ENCODE measurements around the gene ABHD17A.
"Not testable (repeated sequence)": the region's sequence is repeated elsewhere in the genome, so short reads cannot be mapped to it uniquely, and the experiment has no call there.

ABHD17A gene

DNA sequence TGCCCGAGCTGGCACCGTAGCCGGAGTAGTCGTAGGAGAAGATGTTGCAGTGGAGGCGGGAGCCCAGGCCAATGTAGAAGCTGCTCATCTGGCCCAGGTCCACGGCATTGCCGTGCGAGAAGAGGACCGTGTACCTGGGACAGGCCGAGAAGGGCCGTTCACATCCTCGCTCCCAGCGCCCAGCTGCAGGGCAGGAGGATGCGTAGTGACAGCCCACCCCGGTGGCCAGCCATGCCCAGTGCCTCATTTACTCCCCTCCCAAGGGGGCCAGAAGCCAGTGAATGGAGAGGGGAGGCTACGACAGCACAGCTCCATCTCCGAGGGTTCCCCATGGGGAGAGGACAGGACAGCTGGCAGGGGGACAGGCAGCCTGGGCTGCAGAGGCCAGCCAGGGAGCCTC is 5.3 kb downstream of the ABHD17A start:
- DNase-seq: not testable (repeated sequence)

- DNase-seq: not testable (repeated sequence)
Observed at GRCh38 chr19:1878583-1878982, 6.7 kb downstream of the ABHD17A start.

DNA sequence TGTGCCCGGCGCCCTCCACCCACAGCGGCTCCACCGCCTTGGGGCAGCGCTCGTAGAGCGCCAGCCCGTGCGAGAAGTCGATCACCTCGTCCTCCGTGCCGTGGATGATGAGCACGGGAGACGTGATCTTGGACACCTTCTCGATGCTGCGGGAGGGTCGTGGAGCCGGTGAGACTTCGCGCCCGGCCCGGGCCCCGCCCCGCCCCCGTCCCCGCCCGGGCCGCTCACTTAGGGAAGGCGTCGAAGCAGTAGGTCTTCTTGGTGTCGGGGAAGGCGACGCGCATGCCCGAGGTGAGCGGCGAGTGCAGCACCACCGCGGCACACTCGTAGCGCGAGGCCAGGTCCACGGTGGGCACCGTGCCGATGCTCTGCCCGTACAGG is 8.0 kb downstream of the ABHD17A start:
- not testable (repeated sequence) for DNase-seq

DNA sequence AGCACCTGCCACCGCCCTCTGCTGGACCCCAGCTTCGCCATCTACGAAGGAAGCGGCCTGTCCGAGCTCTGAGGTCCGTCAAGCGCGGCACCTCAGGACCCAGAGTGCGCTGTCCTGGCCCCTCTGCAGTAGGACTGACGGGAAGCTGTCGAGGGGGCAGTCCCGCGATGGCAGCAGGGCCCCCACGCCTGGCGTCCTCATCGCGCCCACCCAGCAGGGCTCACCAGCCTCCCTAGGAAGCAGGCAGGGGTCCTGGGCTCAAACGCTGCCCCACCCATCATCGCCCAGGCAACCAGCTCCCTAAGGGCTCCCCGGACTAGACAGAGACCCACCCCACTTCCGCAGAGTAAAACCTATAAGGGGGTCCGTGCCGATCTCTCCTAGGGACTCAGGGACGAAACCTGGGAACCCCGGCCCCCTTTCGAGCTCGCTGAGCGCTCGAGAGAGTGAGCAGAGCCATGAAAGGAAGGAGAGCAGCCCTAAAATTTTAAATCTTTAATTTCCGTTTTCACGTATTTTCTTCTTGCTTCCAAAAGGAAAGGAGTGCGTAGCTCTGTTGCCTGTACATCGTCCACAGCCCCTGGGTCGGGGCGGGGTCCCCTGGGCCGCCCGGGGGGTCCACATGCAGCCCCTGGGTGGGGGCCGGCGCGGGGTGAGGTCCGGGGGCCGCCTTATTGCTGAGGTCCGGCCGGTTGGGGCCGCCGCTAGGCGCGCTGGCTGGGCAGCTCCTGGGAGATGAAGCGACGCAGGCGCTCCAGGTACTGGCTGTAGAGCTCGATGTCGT is 8.6 kb downstream of the ABHD17A start:
- DNase-seq: not testable (repeated sequence)

DNA sequence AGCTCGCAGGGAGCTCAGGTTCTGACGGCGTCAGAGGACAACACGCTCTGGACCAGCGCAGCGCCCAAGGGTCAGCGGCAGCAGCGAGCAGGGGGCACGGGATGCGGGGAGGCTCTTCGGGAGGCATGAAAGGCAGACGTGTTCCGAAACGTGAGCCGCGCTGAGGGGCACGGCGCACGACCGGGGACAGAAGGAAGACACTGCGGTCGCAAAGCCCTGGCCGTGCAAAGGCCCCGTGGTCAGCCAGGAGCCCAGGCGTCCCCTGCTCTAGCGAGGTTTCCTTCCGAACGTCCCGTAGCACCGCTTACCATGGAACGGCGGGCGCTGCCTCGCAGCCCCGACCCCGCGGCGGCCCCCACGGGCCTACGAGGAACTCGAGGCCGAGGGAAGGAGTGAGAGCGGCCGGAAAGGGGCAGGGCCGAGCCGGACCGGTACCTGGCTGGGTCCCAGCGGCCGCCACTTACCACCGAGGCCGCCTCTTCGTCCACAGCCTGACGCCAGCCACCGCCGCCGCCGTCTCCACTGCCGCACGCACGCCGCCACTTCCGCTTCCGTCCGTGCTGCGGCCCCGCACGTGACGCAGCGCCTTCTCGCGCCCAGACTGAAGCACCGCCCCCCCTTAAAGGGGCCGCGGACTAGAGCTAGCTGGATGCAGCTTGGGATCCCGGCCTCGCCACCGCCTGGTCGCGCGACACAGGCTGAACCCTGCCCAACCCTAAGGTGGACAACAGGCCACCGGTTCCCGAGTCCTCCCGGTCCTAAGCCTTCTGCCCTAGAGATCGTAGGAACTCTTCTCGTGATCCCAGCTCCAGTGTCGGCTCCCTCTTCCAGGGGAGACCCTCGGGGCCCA is 9.4 kb downstream of the ABHD17A start:
- peak; percentile 88 for DNase-seq

DNA sequence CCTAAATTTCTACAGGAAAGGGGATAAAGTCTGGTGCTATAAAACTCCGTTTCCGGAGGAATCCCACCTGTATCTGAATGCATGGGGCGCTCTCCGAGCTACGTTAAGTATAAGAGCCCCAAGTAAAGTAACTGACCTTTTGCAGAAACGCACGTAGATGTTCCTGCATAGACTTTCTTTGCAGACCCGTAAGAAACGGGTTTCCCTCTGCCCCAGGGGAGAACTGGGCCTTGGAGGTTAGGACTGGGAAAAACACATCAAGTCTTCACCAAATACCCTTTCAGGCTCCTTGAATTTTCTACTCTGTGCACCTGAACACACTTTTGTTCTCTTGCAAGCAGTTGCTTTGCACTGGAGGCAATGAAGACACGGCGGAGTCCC is 10.0 kb downstream of the ABHD17A start:
- DNase-seq: not testable (repeated sequence)

- no peak for DNase-seq
Observed at GRCh38 chr19:1874554-1875185, 10.6 kb downstream of the ABHD17A start.

GRCh38 chr19:1873524-1874473 is 11.5 kb downstream of the ABHD17A start:
- DNase-seq: no peak

DNA sequence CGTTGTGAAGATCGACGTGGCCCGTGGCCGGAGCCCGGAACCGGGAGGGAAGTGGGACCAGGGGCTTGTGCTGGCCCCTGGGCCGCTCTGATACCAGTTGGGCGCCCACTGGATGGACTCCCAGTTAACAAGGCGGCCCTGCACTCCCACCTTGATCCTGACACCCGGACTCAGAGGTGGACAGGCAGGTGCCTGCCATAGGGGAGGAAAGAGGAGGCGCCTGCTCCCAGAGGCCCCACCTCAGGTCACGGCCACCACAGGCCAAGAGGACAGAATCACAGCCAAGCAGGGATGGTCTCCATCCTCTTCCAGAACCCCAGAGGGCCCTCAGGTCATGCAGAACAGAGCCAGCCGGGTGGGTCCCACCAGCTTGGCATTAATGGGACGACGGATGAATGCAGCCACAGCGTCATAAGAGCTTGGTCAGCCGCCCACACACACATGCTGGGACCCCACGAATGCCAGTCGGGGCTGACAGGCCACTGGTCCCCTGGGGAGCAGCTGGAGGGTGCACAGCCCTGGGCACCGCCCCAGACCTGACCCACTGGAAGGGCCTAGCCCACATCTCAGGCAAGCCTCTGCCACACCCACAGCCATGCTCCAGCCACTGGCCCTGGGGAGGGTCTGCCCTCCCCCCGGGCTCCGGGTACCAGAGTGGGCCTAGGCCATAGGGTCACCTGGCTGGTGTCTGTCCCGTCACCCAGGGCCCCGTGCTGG is 12.3 kb downstream of the ABHD17A start:
- no peak for DNase-seq

GRCh38 chr19:1871630-1872029 is 13.7 kb downstream of the ABHD17A start:
- no peak for DNase-seq

- no peak for DNase-seq
Observed at GRCh38 chr19:1871140-1871597, 14.1 kb downstream of the ABHD17A start.

DNA sequence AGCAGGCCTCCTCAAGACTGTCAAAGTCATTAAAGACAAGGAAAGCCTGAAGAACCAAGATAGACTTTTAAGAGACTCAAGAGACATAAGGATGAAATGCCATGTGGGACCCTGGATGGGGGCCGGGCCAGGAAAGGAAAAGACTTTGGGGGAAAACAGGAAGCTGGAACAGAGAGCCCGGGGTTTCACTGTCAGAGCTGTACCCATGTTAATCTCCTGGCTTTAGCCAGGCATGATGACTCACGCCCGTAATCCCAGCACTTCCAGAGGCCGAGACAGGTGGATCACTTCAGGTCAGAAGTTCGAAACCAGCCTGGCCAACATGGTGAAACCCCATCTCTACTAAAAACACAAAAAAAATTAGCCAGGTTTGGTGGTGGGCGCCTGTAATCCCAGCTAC is 16.3 kb downstream of the ABHD17A start:
- DNase-seq: no peak

GRCh38 chr19:1867349-1867724 is 18.0 kb downstream of the ABHD17A start:
- DNase-seq: no peak

GRCh38 chr19:1866693-1867348 is 18.5 kb downstream of the ABHD17A start:
- DNase-seq: no peak

- DNase-seq: no peak
Observed at GRCh38 chr19:1865172-1866010, 19.9 kb downstream of the ABHD17A start.

DNA sequence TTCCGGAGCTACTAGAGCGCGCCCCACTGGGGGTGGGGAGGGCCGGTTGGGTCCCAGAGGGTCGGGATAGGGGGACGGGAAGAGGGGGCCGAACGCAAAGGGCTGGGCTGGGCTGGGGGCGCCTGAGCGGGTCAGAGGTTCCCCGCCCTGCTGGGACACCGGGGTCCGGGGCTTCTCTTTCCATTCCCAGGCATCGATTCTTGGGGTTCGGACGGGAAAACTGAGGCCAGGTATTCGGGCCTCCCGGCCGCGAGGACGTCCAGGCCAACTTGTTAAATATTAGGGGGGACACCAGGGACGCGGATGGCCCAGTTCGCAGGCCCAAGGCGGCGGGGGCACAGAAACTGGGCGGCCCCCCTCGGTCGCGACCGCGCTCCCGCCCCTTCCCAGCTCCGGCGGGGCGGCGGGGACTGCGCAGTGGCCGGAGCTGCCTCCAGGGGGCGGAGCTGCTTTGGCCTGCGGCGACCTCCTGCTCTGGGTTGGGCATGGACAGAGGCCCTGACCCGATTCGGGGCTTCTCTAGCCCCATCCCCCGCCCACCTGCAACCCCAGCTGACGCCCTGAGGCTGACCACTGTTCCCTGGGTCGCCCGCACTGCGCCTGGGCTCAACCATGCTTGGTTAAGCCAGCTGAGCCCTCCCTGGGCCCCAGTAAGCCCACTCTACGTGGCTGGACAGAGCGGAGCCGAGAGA is 20.7 kb downstream of the ABHD17A start:
- DNase-seq: peak; percentile 31

- DNase-seq: peak; percentile 92
Observed at GRCh38 chr19:1863638-1864479, 21.4 kb downstream of the ABHD17A start.

- DNase-seq: no peak
Observed at GRCh38 chr19:1863328-1863637, 22.0 kb downstream of the ABHD17A start, which contains the start of gene KLF16. KLF16 (minus strand) TSS chr19:1863579; CDS start chr19:1863497, 82 bp downstream.
